ENCODE results near the gene RAPGEF5.

The RAPGEF5 gene

GRCh38 chr7:22319424-22320403 lies 37.2 kb downstream of the RAPGEF5 start:
- H3K4me1 ChIP-seq, result peaks cover 43% of the 10 kb centered on the region
- 0 out of 2 replicates have a peak, but pooled peaks cover 2% of the 10 kb centered on the region for H3K9me3 ChIP-seq
- no peak overlapping the region for H3K4me3 ChIP-seq (ENCODE audit: low read depth, low read length)
- DNase-seq, result peak; percentile 39
- H3K27me3 ChIP-seq, result no peaks in the 10 kb centered on the region
- H3K36me3 ChIP-seq, result peaks cover 10% of the 10 kb centered on the region
- TF ChIP-seq CTCF (IDR thresholded peaks at IDR 0.05; ENCODE audit: low read depth, low read length), result no peak

GRCh38 chr7:22318376-22318775 lies 38.6 kb downstream of the RAPGEF5 start:
- TF ChIP-seq CTCF (IDR thresholded peaks at IDR 0.05; ENCODE audit: low read depth, low read length), result no peak
- DNase-seq, result no peak
- H3K4me1 ChIP-seq, result peaks cover 34% of the 10 kb centered on the region
- no peak overlapping the region for H3K4me3 ChIP-seq (ENCODE audit: low read depth, low read length)
- H3K27me3 ChIP-seq, result no peaks in the 10 kb centered on the region
- 0 out of 2 replicates have a peak, but pooled peaks cover 2% of the 10 kb centered on the region for H3K9me3 ChIP-seq
- peaks cover 24% of the 10 kb centered on the region for H3K36me3 ChIP-seq

GRCh38 chr7:22317632-22318031 lies 39.3 kb downstream of the RAPGEF5 start:
- no peaks in the 10 kb centered on the region for H3K27me3 ChIP-seq
- 0 out of 2 replicates have a peak, but pooled peaks cover 2% of the 10 kb centered on the region for H3K9me3 ChIP-seq
- no peak for DNase-seq
- no peak for TF ChIP-seq CTCF (IDR thresholded peaks at IDR 0.05; ENCODE audit: low read depth, low read length)
- peaks cover 31% of the 10 kb centered on the region for H3K36me3 ChIP-seq
- no peak overlapping the region for H3K4me3 ChIP-seq (ENCODE audit: low read depth, low read length)
- peaks cover 31% of the 10 kb centered on the region for H3K4me1 ChIP-seq

- Histone ChIP-seq H3K4me1 (peaks cover 31% of the 10 kb centered on the region), H3K9me3 (0 out of 2 replicates have a peak, but pooled peaks cover 2% of the 10 kb centered on the region), H3K27me3 (no peaks in the 10 kb centered on the region), H3K4me3 (ENCODE audit: low read depth, low read length) (no peak overlapping the region), H3K36me3 (peaks cover 38% of the 10 kb centered on the region)
- no peak for TF ChIP-seq CTCF (IDR thresholded peaks at IDR 0.05; ENCODE audit: low read depth, low read length)
- no peak for DNase-seq
Measured at GRCh38 chr7:22316914-22317313, 40.0 kb downstream of the RAPGEF5 start.

GRCh38 chr7:22307816-22308215 lies 49.1 kb downstream of the RAPGEF5 start:
- Histone ChIP-seq H3K27me3 (no peaks in the 10 kb centered on the region), H3K36me3 (peaks cover 79% of the 10 kb centered on the region), H3K9me3 (no peaks in the 10 kb centered on the region), H3K4me1 (peaks cover 5% of the 10 kb centered on the region; the same call in 1 of the 2 replicates), H3K4me3 (ENCODE audit: low read depth, low read length) (no peak overlapping the region)
- DNase-seq, result no peak
- TF ChIP-seq CTCF (IDR thresholded peaks at IDR 0.05; ENCODE audit: low read depth, low read length), result no peak

- peaks cover 5% of the 10 kb centered on the region; the same call in 1 of the 2 replicates for H3K4me1 ChIP-seq
- no peaks in the 10 kb centered on the region for H3K27me3 ChIP-seq
- DNase-seq, result no peak
- no peak for TF ChIP-seq CTCF (IDR thresholded peaks at IDR 0.05; ENCODE audit: low read depth, low read length)
- peaks cover 74% of the 10 kb centered on the region for H3K36me3 ChIP-seq
- no peaks in the 10 kb centered on the region for H3K9me3 ChIP-seq
- no peak overlapping the region for H3K4me3 ChIP-seq (ENCODE audit: low read depth, low read length)
Measured at GRCh38 chr7:22305706-22306105, 51.2 kb downstream of the RAPGEF5 start.
